Hepatocyte (in vitro differentiated cells): ENCODE results near the gene MCHR1. TPM values are rescaled to one million over a fixed set of nuclear protein-coding genes. Genes with fewer than 3 reads are reported as not detected.

ENCODE experiments used
- DNase-seq: peaks from one replicate; pipeline ENCODE4 v3.0.0-alpha.2; 2016; ENCODE audit warnings: low spot score
- H2AFZ ChIP-seq: fragments of 200-600 bp; sonication (generic); 2 replicates; pipeline ENCODE4 v1.6.0; 2016; ENCODE audit warnings: antibody characterized with exemption, mild to moderate bottlenecking
- H3K27ac ChIP-seq: fragments of 200-600 bp; sonication (generic); 2 replicates; pipeline ENCODE4 v1.5.1; 2016; ENCODE audit warnings: mild to moderate bottlenecking
- H3K27me3 ChIP-seq: fragments of 200-600 bp; sonication (generic); 2 replicates; pipeline ENCODE4 v1.6.1; 2016
- H3K36me3 ChIP-seq: fragments of 200-600 bp; sonication (generic); replicated peaks from 2 replicates; pipeline ENCODE4 v1.5.1; 2016; ENCODE audit warnings: low read depth; ENCODE audit not compliant: insufficient read depth
- H3K4me1 ChIP-seq: fragments of 200-600 bp; sonication (generic); 2 replicates; pipeline ENCODE4 v1.5.1; 2016; ENCODE audit warnings: mild to moderate bottlenecking, moderate library complexity; ENCODE audit not compliant: insufficient read depth
- H3K4me2 ChIP-seq: fragments of 200-600 bp; sonication (generic); 2 replicates; pipeline ENCODE4 v1.6.0; 2016
- H3K4me3 ChIP-seq: fragments of 200-600 bp; sonication (generic); 2 replicates; pipeline ENCODE4 v1.5.1; 2016; ENCODE audit warnings: mild to moderate bottlenecking
- H3K79me2 ChIP-seq: fragments of 200-600 bp; sonication (generic); 2 replicates; pipeline ENCODE4 v1.6.0; 2017; ENCODE audit warnings: mild to moderate bottlenecking
- H3K9me2 ChIP-seq: fragments of 200-600 bp; sonication (generic); replicated peaks from 2 replicates; pipeline ENCODE4 v1.6.0; 2017; ENCODE audit warnings: mild to moderate bottlenecking; ENCODE audit not compliant: insufficient read depth
- H3K9me3 ChIP-seq: fragments of 200-600 bp; sonication (generic); 2 replicates; pipeline ENCODE4 v1.5.1; 2016; ENCODE audit warnings: low read depth, mild to moderate bottlenecking
- H4K20me1 ChIP-seq: fragments of 200-600 bp; sonication (generic); 2 replicates; pipeline ENCODE4 v1.6.0; 2016; ENCODE audit warnings: mild to moderate bottlenecking; ENCODE audit not compliant: insufficient read depth, poor library complexity, severe bottlenecking
- CTCF ChIP-seq: fragments of 200-600 bp; sonication (generic); IDR thresholded peaks from 2 replicates; pipeline ENCODE4 v1.5.1; 2016; ENCODE audit warnings: antibody characterized with exemption, mild to moderate bottlenecking; ENCODE audit not compliant: poor library complexity
- EZH2 ChIP-seq: fragments of 200-600 bp; sonication (generic); IDR thresholded peaks from 2 replicates; pipeline ENCODE4 v1.6.1; 2016; ENCODE audit warnings: antibody characterized with exemption, mild to moderate bottlenecking, borderline replicate concordance
- EZH2phosphoT487 ChIP-seq: fragments of 200-600 bp; sonication (generic); IDR thresholded peaks from one replicate; pipeline ENCODE4 v1.6.1; 2018; ENCODE audit warnings: antibody characterized with exemption, mild to moderate bottlenecking, low read depth, moderate library complexity; ENCODE audit not compliant: unreplicated experiment, severe bottlenecking
- WGBS: methylation state at CpG from one replicate; pipeline ENCODE4 v1.1.6; 2016; ENCODE audit warnings: low lambda C conversion rate; ENCODE audit errors: missing lambda C conversion rate; 5-methylcytosine and 5-hydroxymethylcytosine counted together
- polyA plus RNA-seq: library from polyadenylated mRNA; unstranded; fragments of >200 nt; fragmentation: Nextera tagmentation; extraction: Ambion mirVana; gene quantifications from 2 replicates; pipeline ENCODE4 v1.2.1, GENCODE V29; 2016
- total RNA-seq: library from RNA; depleted of rRNA; stranded (reverse); fragments of >200 nt; gene quantifications from 2 replicates; pipeline ENCODE4 v1.2.3, GENCODE V29; 2014

The MCHR1 gene
- total and polyA plus RNA-seq, 2 experiments from 2014 or later, result 0.50 to 1.1 TPM

GRCh38 chr22:40701274-40701673 is 22.0 kb downstream of the MCHR1 start:
- no peaks in the 10 kb centered on the region for H4K20me1 ChIP-seq
- no peak overlapping the region for H3K4me3 ChIP-seq
- WGBS, result 80% methylated on average over 7 of the region's 7 CpGs
- DNase-seq, result no peak
- no peaks in the 10 kb centered on the region for H3K9me2 ChIP-seq
- no peaks in the 10 kb centered on the region for H3K36me3 ChIP-seq
- H3K4me2 ChIP-seq, result no peak overlapping the region
- no peaks in the 10 kb centered on the region for H3K79me2 ChIP-seq
- no peak for TF ChIP-seq CTCF
- no peak for TF ChIP-seq EZH2
- no peak for TF ChIP-seq EZH2phosphoT487
- H2AFZ ChIP-seq, result no peak overlapping the region
- H3K27me3 ChIP-seq, result no peaks in the 10 kb centered on the region
- no peaks in the 10 kb centered on the region for H3K9me3 ChIP-seq
- H3K4me1 ChIP-seq, result no peaks in the 10 kb centered on the region
- no peak overlapping the region for H3K27ac ChIP-seq

- H3K79me2 ChIP-seq, result no peaks in the 10 kb centered on the region
- no peak overlapping the region for H2AFZ ChIP-seq
- no peaks in the 10 kb centered on the region for H3K27me3 ChIP-seq
- no peak overlapping the region for H3K27ac ChIP-seq
- no peak for TF ChIP-seq CTCF
- no peak for TF ChIP-seq EZH2phosphoT487
- no peak for TF ChIP-seq EZH2
- no peak for DNase-seq
- 95% methylated on average over 1 of the region's 1 CpG for WGBS
- no peaks in the 10 kb centered on the region for H4K20me1 ChIP-seq
- H3K36me3 ChIP-seq, result no peaks in the 10 kb centered on the region
- no peaks in the 10 kb centered on the region for H3K4me1 ChIP-seq
- no peak overlapping the region for H3K4me3 ChIP-seq
- no peaks in the 10 kb centered on the region for H3K9me2 ChIP-seq
- H3K4me2 ChIP-seq, result no peak overlapping the region
- H3K9me3 ChIP-seq, result no peaks in the 10 kb centered on the region
Observed at GRCh38 chr22:40703174-40703573, 23.9 kb downstream of the MCHR1 start.

- H3K4me3 ChIP-seq, result no peak overlapping the region
- H4K20me1 ChIP-seq, result no peaks in the 10 kb centered on the region
- no peaks in the 10 kb centered on the region for H3K4me1 ChIP-seq
- no peak overlapping the region for H3K4me2 ChIP-seq
- H3K27ac ChIP-seq, result no peak overlapping the region
- H3K79me2 ChIP-seq, result no peaks in the 10 kb centered on the region
- no peaks in the 10 kb centered on the region for H3K36me3 ChIP-seq
- H3K9me3 ChIP-seq, result no peaks in the 10 kb centered on the region
- WGBS, result 83% methylated on average over 5 of the region's 5 CpGs
- H3K9me2 ChIP-seq, result no peaks in the 10 kb centered on the region
- no peak overlapping the region for H2AFZ ChIP-seq
- TF ChIP-seq CTCF, result no peak
- TF ChIP-seq EZH2, result no peak
- no peak for TF ChIP-seq EZH2phosphoT487
- H3K27me3 ChIP-seq, result no peaks in the 10 kb centered on the region
- no peak for DNase-seq
Observed at GRCh38 chr22:40703736-40704135, 24.5 kb downstream of the MCHR1 start.
